Measurements from ENCODE around the gene NAPG. TPM values are rescaled to one million over a fixed set of nuclear protein-coding genes. Genes with fewer than 3 reads are reported as not detected.
A peak's percentile ranks its signal among the peaks of the same experiment; 100 is the strongest.

Gene NAPG
- total and polyA plus RNA-seq, 4 donors: 8.1 to 23.0 (median 14.6) TPM

- TF ChIP-seq RXRA (IDR thresholded peaks at IDR 0.05) (no peak), ZBTB33 (IDR thresholded peaks at IDR 0.05) (no peak), RAD21 (IDR thresholded peaks at IDR 0.05) (peak; percentile 53 to 67), NR2F2 (IDR thresholded peaks at IDR 0.05) (peak; percentile 5)
- Histone ChIP-seq H3K36me3 (ENCODE audit: control insufficient read depth in 4 of 4, insufficient read depth in 3 of 4, low read depth in 1 of 4, low read length in 3 of 4) (no peaks in the 10 kb centered on the region), H3K9ac (ENCODE audit: low read depth in 1 of 2, low read length in 2 of 2) (no peak overlapping the region), H3K27ac (ENCODE audit: low read depth in 1 of 2, low read length in 2 of 2) (no peak overlapping the region), H3K9me3 (ENCODE audit: control insufficient read depth in 4 of 4, low read length in 3 of 4) (peaks cover 0 to 6% (median 0%) of the 10 kb centered on the region in 4 donors), H3K27me3 (ENCODE audit: control insufficient read depth in 4 of 4, insufficient read depth in 4 of 4, low read length in 3 of 4) (peaks cover 0 to 5% (median 0%) of the 10 kb centered on the region in 4 donors), H3K4me3 (ENCODE audit: low read depth in 1 of 3, low read length in 3 of 3) (no peak overlapping the region), H3K4me1 (ENCODE audit: control insufficient read depth in 4 of 4, insufficient read depth in 4 of 4, low read length in 3 of 4) (peaks cover 0 to 10% (median 4%) of the 10 kb centered on the region in 4 donors)
- WGBS: 45% methylated on average over 12 of the region's 12 CpGs
- DNase-seq (ENCODE audit: low spot score): no peak
Measured at GRCh38 chr18:10518595-10519255, 7.1 kb upstream of the NAPG start.

- Histone ChIP-seq H3K4me1 (ENCODE audit: control insufficient read depth in 4 of 4, insufficient read depth in 4 of 4, low read length in 3 of 4) (peaks cover 0 to 10% (median 0%) of the 10 kb centered on the region in 4 donors), H3K9ac (ENCODE audit: low read depth in 1 of 2, low read length in 2 of 2) (no peak overlapping the region), H3K9me3 (ENCODE audit: control insufficient read depth in 4 of 4, low read length in 3 of 4) (peaks cover 0 to 6% (median 0%) of the 10 kb centered on the region in 4 donors), H3K27ac (ENCODE audit: low read depth in 1 of 2, low read length in 2 of 2) (no peak overlapping the region), H3K4me3 (ENCODE audit: low read depth in 1 of 3, low read length in 3 of 3) (no peak overlapping the region), H3K27me3 (ENCODE audit: control insufficient read depth in 4 of 4, insufficient read depth in 4 of 4, low read length in 3 of 4) (peaks cover 0 to 5% (median 0%) of the 10 kb centered on the region in 4 donors), H3K36me3 (ENCODE audit: control insufficient read depth in 4 of 4, insufficient read depth in 3 of 4, low read depth in 1 of 4, low read length in 3 of 4) (no peaks in the 10 kb centered on the region)
- 55% methylated on average over 2 of the region's 2 CpGs for WGBS
- TF ChIP-seq NR2F2 (IDR thresholded peaks at IDR 0.05) (no peak), HNF4G (IDR thresholded peaks at IDR 0.05) (no peak), HNF4A (conservative IDR thresholded peaks at IDR 0.05) (no peak), EGR1 (IDR thresholded peaks at IDR 0.05; ENCODE audit: low read depth in 2 of 2) (no peak), JUND (IDR thresholded peaks at IDR 0.05) (no peak), SP1 (IDR thresholded peaks at IDR 0.05) (no peak)
- DNase-seq (ENCODE audit: low spot score): no peak
Measured at GRCh38 chr18:10519366-10519765, 6.5 kb upstream of the NAPG start.

GRCh38 chr18:10519999-10520935 lies 5.6 kb upstream of the NAPG start:
- H3K4me3 ChIP-seq (ENCODE audit: low read depth in 1 of 3, low read length in 3 of 3): no peak overlapping the region
- WGBS: 27% methylated on average over 17 of the region's 17 CpGs

More at GRCh38 chr18:10519999-10520935, 5.6 kb upstream of the NAPG start:
- peaks cover 0 to 5% (median 0%) of the 10 kb centered on the region in 4 donors for H3K27me3 ChIP-seq (ENCODE audit: control insufficient read depth in 4 of 4, insufficient read depth in 4 of 4, low read length in 3 of 4)
- no peaks in the 10 kb centered on the region for H3K36me3 ChIP-seq (ENCODE audit: control insufficient read depth in 4 of 4, insufficient read depth in 3 of 4, low read depth in 1 of 4, low read length in 3 of 4)
- peak overlapping the region in 1 of 2 donors; percentile 19 for H3K9ac ChIP-seq (ENCODE audit: low read depth in 1 of 2, low read length in 2 of 2)
- peaks cover 3 to 18% (median 5%) of the 10 kb centered on the region in 4 donors for H3K4me1 ChIP-seq (ENCODE audit: control insufficient read depth in 4 of 4, insufficient read depth in 4 of 4, low read length in 3 of 4)
- peak; percentile 23 for TF ChIP-seq MAX (IDR thresholded peaks at IDR 0.05)
- TF ChIP-seq CTCF (IDR thresholded peaks at IDR 0.05; ENCODE audit: low read depth, low read length, missing input control): peak; percentile 62
- peak; percentile 94 to 95 for TF ChIP-seq RAD21 (IDR thresholded peaks at IDR 0.05)
- TF ChIP-seq SP1 (IDR thresholded peaks at IDR 0.05): no peak
- TF ChIP-seq GABPA (IDR thresholded peaks at IDR 0.05 in 1 of 2, conservative IDR thresholded peaks at IDR 0.05 in 1 of 2): no peak
- TF ChIP-seq EGR1 (IDR thresholded peaks at IDR 0.05; ENCODE audit: low read depth in 2 of 2): no peak
- H3K27ac ChIP-seq (ENCODE audit: low read depth in 1 of 2, low read length in 2 of 2): no peak overlapping the region
- DNase-seq (ENCODE audit: low spot score): peak; percentile 65
- peaks cover 0 to 6% (median 0%) of the 10 kb centered on the region in 4 donors for H3K9me3 ChIP-seq (ENCODE audit: control insufficient read depth in 4 of 4, low read length in 3 of 4)
